GM23338 (cell line): ENCODE measurements around the gene RIC8B.

Experiments
- EZH2 ChIP-seq: fragments of 200-600 bp; sonication (generic); IDR thresholded peaks from one replicate; pipeline ENCODE4 v1.8.0; 2017; ENCODE audit warnings: antibody characterized with exemption, mild to moderate bottlenecking, low read depth; ENCODE audit not compliant: unreplicated experiment
- JUNB ChIP-seq: IDR thresholded peaks from one replicate; pipeline ENCODE4 v1.6.1; 2016; ENCODE audit warnings: antibody characterized with exemption; ENCODE audit not compliant: unreplicated experiment
- NANOG ChIP-seq: IDR thresholded peaks from 2 replicates; pipeline ENCODE4 v1.6.1; 2016; ENCODE audit warnings: antibody characterized with exemption, borderline replicate concordance
- POLR2AphosphoS5 ChIP-seq: IDR thresholded peaks from 2 replicates; pipeline ENCODE4 v1.6.1; 2016; ENCODE audit warnings: antibody characterized with exemption, low read depth
- STAT1 ChIP-seq: IDR thresholded peaks from one replicate; pipeline ENCODE4 v1.6.1; 2016; ENCODE audit warnings: antibody characterized with exemption; ENCODE audit not compliant: unreplicated experiment
- TF ChIP-seq, protein P1 (sequence below), 2 experiments: fragments of 200-600 bp in 1 of 2; sonication (generic) in 1 of 2; conservative IDR thresholded peaks; 2 replicates each; pipeline versions ENCODE4 v1.5.1 to v1.6.1; 2016 to 2017; ENCODE audit warnings: antibody characterized with exemption in 2 of 2, low read depth in 2 of 2, mild to moderate bottlenecking in 2 of 2, moderate library complexity in 1 of 2
- TF ChIP-seq, protein P2 (sequence below): IDR thresholded peaks from one replicate; pipeline ENCODE4 v1.6.1; 2018; ENCODE audit warnings: antibody characterized with exemption; ENCODE audit not compliant: unreplicated experiment

DNA sequence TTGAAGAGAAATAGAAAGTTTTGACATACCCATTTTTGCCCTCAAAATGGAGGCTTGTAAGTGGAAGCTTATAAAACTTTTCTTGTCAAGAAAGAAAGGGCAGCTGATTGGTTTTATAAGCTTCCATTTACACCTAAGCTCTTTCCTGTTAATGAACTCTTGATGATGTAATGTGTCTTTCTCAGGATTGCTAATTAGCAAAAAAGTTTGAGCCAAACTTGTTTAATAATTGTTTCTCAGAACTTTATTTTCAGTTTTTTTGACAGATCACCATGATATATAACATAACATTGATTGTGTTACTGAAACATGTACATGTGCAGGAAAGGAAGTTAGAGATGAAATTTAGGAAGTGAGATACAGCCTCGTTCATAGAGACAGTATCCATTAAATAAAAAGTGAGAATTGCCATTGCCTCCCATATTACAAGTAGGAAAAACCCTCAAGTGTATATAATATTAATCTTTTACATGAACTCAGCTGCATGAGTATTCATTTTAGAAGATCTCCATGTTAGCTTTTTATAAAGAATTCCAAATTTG lies 26.8 kb downstream of the RIC8B start:
- TF ChIP-seq, protein P1, sequence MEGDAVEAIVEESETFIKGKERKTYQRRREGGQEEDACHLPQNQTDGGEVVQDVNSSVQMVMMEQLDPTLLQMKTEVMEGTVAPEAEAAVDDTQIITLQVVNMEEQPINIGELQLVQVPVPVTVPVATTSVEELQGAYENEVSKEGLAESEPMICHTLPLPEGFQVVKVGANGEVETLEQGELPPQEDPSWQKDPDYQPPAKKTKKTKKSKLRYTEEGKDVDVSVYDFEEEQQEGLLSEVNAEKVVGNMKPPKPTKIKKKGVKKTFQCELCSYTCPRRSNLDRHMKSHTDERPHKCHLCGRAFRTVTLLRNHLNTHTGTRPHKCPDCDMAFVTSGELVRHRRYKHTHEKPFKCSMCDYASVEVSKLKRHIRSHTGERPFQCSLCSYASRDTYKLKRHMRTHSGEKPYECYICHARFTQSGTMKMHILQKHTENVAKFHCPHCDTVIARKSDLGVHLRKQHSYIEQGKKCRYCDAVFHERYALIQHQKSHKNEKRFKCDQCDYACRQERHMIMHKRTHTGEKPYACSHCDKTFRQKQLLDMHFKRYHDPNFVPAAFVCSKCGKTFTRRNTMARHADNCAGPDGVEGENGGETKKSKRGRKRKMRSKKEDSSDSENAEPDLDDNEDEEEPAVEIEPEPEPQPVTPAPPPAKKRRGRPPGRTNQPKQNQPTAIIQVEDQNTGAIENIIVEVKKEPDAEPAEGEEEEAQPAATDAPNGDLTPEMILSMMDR (conservative IDR thresholded peaks at IDR 0.05; ENCODE audit: low read depth in 2 of 2): no peak
- TF ChIP-seq, protein P2, sequence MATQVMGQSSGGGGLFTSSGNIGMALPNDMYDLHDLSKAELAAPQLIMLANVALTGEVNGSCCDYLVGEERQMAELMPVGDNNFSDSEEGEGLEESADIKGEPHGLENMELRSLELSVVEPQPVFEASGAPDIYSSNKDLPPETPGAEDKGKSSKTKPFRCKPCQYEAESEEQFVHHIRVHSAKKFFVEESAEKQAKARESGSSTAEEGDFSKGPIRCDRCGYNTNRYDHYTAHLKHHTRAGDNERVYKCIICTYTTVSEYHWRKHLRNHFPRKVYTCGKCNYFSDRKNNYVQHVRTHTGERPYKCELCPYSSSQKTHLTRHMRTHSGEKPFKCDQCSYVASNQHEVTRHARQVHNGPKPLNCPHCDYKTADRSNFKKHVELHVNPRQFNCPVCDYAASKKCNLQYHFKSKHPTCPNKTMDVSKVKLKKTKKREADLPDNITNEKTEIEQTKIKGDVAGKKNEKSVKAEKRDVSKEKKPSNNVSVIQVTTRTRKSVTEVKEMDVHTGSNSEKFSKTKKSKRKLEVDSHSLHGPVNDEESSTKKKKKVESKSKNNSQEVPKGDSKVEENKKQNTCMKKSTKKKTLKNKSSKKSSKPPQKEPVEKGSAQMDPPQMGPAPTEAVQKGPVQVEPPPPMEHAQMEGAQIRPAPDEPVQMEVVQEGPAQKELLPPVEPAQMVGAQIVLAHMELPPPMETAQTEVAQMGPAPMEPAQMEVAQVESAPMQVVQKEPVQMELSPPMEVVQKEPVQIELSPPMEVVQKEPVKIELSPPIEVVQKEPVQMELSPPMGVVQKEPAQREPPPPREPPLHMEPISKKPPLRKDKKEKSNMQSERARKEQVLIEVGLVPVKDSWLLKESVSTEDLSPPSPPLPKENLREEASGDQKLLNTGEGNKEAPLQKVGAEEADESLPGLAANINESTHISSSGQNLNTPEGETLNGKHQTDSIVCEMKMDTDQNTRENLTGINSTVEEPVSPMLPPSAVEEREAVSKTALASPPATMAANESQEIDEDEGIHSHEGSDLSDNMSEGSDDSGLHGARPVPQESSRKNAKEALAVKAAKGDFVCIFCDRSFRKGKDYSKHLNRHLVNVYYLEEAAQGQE: no peak
- TF ChIP-seq POLR2AphosphoS5 (no peak), EZH2 (no peak), NANOG (no peak), STAT1 (no peak), JUNB (no peak)
